22Rv1 (cell line): ENCODE results near the gene ETV2.

Experiments used
- CTCF ChIP-seq: fragments of 450-650 bp; IDR thresholded peaks from 2 replicates; pipeline ENCODE4 v1.5.1; 2017; ENCODE audit warnings: mild to moderate bottlenecking
- ZFX ChIP-seq: fragments of 450-650 bp; IDR thresholded peaks from 2 replicates; pipeline ENCODE4 v1.6.1; 2017; ENCODE audit warnings: antibody characterized with exemption, borderline replicate concordance

DNA sequence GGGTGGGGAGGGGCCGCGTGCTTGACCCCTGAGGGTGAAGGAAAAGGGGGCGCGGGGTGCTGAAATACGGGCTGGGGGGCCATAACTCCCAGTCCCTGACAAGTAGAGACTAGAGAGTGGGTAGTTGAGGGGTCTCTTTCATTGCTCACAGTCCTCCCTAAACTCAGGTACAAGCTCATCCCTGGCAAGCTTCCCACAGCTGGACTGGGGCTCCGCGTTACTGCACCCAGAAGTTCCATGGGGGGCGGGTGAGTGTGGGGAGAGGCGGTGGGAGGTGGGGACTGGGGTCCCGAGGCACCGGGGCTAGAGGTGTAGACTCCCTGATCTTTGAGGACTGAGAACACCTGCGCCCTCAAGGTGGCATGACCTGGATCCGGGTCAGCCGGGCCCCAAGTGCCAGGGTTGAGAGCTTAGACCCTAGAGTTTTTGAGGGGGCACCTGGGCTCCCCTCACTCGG lies 1.3 kb downstream of the ETV2 start:
- TF ChIP-seq CTCF (no peak), ZFX (no peak)
